ES-I3 (cell line): ENCODE data around the gene SEC24D.

Source experiments
- H3K36me3 ChIP-seq: 2 replicates; pipeline ENCODE4 v1.6.1; 2013; ENCODE audit warnings: mild to moderate bottlenecking, low read length, control low read depth, moderate library complexity; ENCODE audit not compliant: insufficient read depth
- H3K4me1 ChIP-seq: 2 replicates; pipeline ENCODE4 v1.6.1; 2013; ENCODE audit warnings: mild to moderate bottlenecking, control low read depth, low read length; ENCODE audit not compliant: insufficient read depth
- H3K9ac ChIP-seq: 2 replicates; pipeline ENCODE4 v1.6.1; 2013; ENCODE audit warnings: low read depth, mild to moderate bottlenecking, low read length, moderate library complexity
- H3K9me3 ChIP-seq: 2 replicates; pipeline ENCODE4 v1.6.1; 2013; ENCODE audit warnings: mild to moderate bottlenecking, low read length, moderate library complexity; ENCODE audit not compliant: control insufficient read depth, insufficient read depth

The SEC24D gene

GRCh38 chr4:118765399-118765798, 70.5 kb downstream of the SEC24D start:
- Histone ChIP-seq H3K4me1 (no peaks in the 10 kb centered on the region), H3K36me3 (peaks cover 11% of the 10 kb centered on the region), H3K9ac (no peak overlapping the region), H3K9me3 (no peaks in the 10 kb centered on the region)

GRCh38 chr4:118762730-118763477, 73.0 kb downstream of the SEC24D start:
- no peaks in the 10 kb centered on the region for H3K4me1 ChIP-seq
- no peak overlapping the region for H3K9ac ChIP-seq
- H3K9me3 ChIP-seq = no peaks in the 10 kb centered on the region
- H3K36me3 ChIP-seq = peaks cover 11% of the 10 kb centered on the region

GRCh38 chr4:118762155-118762554, 73.8 kb downstream of the SEC24D start:
- Histone ChIP-seq H3K36me3 (peaks cover 11% of the 10 kb centered on the region), H3K9me3 (no peaks in the 10 kb centered on the region), H3K4me1 (no peaks in the 10 kb centered on the region), H3K9ac (no peak overlapping the region)

GRCh38 chr4:118761397-118762016, 74.4 kb downstream of the SEC24D start:
- Histone ChIP-seq H3K9me3 (no peaks in the 10 kb centered on the region), H3K9ac (no peak overlapping the region), H3K36me3 (peaks cover 11% of the 10 kb centered on the region), H3K4me1 (no peaks in the 10 kb centered on the region)

GRCh38 chr4:118760493-118760892, 75.4 kb downstream of the SEC24D start:
- H3K4me1 ChIP-seq = no peaks in the 10 kb centered on the region
- no peaks in the 10 kb centered on the region for H3K9me3 ChIP-seq
- no peak overlapping the region for H3K9ac ChIP-seq
- peaks cover 11% of the 10 kb centered on the region for H3K36me3 ChIP-seq

- no peak overlapping the region for H3K9ac ChIP-seq
- no peaks in the 10 kb centered on the region for H3K4me1 ChIP-seq
- peaks cover 8% of the 10 kb centered on the region for H3K36me3 ChIP-seq
- H3K9me3 ChIP-seq = no peaks in the 10 kb centered on the region
Measured at GRCh38 chr4:118760092-118760491, 75.8 kb downstream of the SEC24D start.

- Histone ChIP-seq H3K4me1 (no peaks in the 10 kb centered on the region), H3K36me3 (peaks cover 7% of the 10 kb centered on the region), H3K9me3 (no peaks in the 10 kb centered on the region), H3K9ac (no peak overlapping the region)
Measured at GRCh38 chr4:118759481-118759880, 76.4 kb downstream of the SEC24D start.

GRCh38 chr4:118758293-118758692, 77.6 kb downstream of the SEC24D start:
- no peak overlapping the region for H3K9ac ChIP-seq
- H3K4me1 ChIP-seq = no peaks in the 10 kb centered on the region
- H3K9me3 ChIP-seq = no peaks in the 10 kb centered on the region
- no peaks in the 10 kb centered on the region; the same call in 1 of the 2 replicates for H3K36me3 ChIP-seq

- Histone ChIP-seq H3K4me1 (no peaks in the 10 kb centered on the region), H3K9me3 (no peaks in the 10 kb centered on the region), H3K9ac (no peak overlapping the region), H3K36me3 (no peaks in the 10 kb centered on the region; the same call in 1 of the 2 replicates)
Measured at GRCh38 chr4:118757761-118758251, 78.1 kb downstream of the SEC24D start.

- Histone ChIP-seq H3K36me3 (peaks cover under 1% of the 10 kb centered on the region; the same call in 1 of the 2 replicates), H3K4me1 (no peaks in the 10 kb centered on the region), H3K9ac (no peak overlapping the region), H3K9me3 (no peaks in the 10 kb centered on the region)
Measured at GRCh38 chr4:118756958-118757357, 79.0 kb downstream of the SEC24D start.

- Histone ChIP-seq H3K9ac (no peak overlapping the region), H3K9me3 (no peaks in the 10 kb centered on the region), H3K4me1 (no peaks in the 10 kb centered on the region), H3K36me3 (peaks cover 5% of the 10 kb centered on the region; the same call in 1 of the 2 replicates)
Measured at GRCh38 chr4:118756429-118756828, 79.5 kb downstream of the SEC24D start.

GRCh38 chr4:118755438-118756226, 80.3 kb downstream of the SEC24D start:
- no peaks in the 10 kb centered on the region for H3K9me3 ChIP-seq
- H3K9ac ChIP-seq = no peak overlapping the region
- H3K36me3 ChIP-seq = peaks cover 8% of the 10 kb centered on the region; the same call in 1 of the 2 replicates
- no peaks in the 10 kb centered on the region for H3K4me1 ChIP-seq

GRCh38 chr4:118754890-118755289, 81.0 kb downstream of the SEC24D start:
- Histone ChIP-seq H3K36me3 (peaks cover 8% of the 10 kb centered on the region), H3K9ac (no peak overlapping the region), H3K9me3 (no peaks in the 10 kb centered on the region), H3K4me1 (no peaks in the 10 kb centered on the region)

- no peaks in the 10 kb centered on the region for H3K4me1 ChIP-seq
- H3K36me3 ChIP-seq = peaks cover 8% of the 10 kb centered on the region
- H3K9me3 ChIP-seq = no peaks in the 10 kb centered on the region
- no peak overlapping the region for H3K9ac ChIP-seq
Measured at GRCh38 chr4:118753685-118754084, 82.2 kb downstream of the SEC24D start.
